Activated CD8-positive, alpha-beta memory T cell treated with anti-CD3 and anti-CD28 coated beads, Interleukin-2, amount 50 U/mL, for 24 hours (primary cell): ENCODE results near the gene NOX3.
"Not testable (repeated sequence)": the region's sequence is repeated elsewhere in the genome, so short reads cannot be mapped to it uniquely, and the experiment has no call there.

ENCODE experiments used
- DNase-seq: peaks from one replicate; pipeline ENCODE4 v3.0.0-alpha.2; 2020; ENCODE audit errors: extremely low read depth

NOX3 gene, protein sequence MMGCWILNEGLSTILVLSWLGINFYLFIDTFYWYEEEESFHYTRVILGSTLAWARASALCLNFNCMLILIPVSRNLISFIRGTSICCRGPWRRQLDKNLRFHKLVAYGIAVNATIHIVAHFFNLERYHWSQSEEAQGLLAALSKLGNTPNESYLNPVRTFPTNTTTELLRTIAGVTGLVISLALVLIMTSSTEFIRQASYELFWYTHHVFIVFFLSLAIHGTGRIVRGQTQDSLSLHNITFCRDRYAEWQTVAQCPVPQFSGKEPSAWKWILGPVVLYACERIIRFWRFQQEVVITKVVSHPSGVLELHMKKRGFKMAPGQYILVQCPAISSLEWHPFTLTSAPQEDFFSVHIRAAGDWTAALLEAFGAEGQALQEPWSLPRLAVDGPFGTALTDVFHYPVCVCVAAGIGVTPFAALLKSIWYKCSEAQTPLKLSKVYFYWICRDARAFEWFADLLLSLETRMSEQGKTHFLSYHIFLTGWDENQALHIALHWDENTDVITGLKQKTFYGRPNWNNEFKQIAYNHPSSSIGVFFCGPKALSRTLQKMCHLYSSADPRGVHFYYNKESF

DNA sequence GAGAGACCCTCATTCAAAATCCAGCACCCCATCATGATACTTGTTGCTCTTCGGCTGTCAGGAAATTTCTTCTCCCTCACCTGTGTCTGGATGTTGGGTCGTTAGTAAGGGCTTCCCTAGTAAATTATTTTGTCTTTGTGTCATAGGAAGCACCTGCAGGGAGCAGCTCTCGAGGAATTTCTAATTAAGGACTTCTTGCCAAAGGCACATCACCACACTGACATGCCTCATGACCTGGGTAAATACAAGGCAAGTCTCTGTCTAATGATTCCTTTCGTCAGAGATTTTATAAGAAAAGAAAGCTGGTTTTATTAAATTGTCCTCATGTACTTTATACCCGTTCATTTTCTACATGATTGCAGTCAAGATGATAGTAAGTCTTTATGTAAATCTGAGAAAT is at the start of gene NOX3:
NOX3 (minus strand) TSS at position 74 of the 400 bp plus-strand sequence; CDS start at position 35, 39 bp downstream.
- DNase-seq, result no peak

DNA sequence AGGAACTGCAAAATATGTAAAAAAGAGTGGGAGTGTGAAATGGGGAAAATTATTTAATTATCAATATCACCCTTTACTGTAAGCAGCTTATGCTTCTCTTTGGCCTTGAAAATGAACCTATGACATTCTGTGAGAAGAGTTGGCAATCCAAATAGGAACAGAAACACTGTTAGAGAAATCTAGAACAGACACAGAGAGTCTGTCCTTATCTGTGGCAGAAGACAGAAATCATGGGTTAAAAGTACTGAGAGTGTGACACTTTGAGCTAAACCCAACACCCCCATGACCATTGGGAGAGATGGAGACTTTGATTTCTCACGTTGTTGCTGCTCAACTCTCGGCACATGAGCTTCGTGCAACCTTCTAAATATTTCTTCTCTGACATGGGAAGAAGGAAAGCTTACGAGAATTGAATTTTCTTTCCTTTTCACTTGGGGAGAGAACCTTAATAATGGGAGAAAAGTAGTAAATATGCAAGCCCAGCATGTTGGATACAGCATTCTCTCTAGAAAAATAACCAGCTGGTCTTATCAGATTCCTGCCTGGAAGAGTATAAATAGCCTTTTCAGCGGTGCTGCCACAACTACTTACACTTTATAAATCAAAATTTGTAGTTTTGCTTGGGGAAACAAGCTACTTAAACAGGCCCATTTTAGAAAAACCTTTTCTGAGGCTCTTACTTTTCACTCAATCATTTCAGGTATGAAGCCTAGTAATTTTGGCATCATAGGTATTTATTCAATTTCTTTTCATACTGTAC is 49.4 kb upstream of the NOX3 start:
- DNase-seq, result no peak

DNA sequence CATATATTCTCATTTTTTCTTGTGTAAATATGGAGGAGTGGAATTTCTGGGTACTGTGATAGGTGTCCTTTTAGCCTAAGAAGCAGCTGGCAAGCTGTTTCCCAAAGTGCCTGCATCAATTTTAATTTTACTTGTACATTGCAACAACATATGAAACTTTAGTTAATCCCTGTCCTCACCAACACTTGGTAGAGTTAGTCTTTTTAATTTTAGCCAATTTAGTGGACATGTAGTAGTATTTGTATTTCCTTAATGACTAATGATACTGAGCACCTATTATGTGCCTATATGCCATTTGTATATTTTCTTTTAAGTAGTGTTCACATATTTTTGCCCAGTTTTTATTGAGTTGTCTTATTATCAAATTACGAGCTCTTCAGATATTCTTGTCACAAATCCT is 46.8 kb upstream of the NOX3 start:
- DNase-seq, result no peak

DNA sequence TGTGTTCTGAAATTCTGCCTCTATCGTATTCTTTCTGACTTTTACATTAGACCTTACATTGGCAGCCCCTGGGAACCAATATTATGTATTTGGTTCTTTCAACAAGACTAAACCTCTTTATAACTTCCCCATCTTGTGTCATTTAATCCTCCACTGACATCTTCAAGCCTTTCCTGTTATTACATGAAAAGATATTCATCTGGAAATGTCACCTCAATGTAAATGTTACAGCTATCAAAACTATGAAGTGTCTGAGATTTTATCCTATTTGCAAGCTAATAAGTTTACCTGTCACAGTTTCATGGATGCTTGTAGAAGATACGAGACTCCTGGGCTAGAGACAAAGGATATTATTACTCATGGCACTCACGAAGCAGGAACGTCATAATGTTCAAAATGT is 43.9 kb upstream of the NOX3 start:
- DNase-seq, result no peak

DNA sequence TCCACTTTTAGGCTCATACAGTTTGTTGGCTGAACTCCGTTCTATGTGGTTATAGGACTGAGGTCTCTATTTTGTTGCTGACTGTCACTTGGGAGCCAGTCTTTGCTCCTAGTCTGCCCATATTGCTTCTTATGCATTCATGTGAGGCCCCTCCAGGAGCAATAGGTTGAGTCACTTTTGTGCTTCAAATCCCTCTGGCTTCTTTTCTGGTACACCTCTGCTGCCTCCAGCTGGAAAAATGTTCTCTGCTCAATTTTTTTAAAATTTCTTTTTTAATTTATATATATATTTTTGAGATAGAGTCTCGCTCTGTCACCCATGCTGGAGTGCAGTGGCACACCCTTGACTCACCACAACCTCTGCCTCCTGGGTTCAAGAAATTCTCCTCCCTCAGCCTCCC is 42.7 kb upstream of the NOX3 start:
- no peak for DNase-seq

DNA sequence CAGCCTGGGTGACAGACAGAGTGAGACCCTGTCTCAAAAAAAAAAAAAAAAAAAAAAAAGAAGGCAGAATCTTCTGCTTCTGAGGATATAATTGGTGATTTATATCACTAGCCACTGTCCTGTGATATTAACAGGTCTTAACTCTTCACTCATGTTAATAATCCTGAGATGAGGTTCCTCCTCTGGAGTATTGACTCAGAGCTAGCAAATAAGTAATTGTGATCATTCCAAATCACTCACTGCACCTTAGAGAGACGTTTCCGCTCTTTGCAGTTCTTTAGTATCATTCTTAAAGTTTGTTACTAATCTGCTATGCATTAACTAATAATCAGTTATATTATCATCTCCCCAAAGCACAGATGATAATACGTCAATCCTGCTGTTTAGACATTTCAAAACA is 41.6 kb upstream of the NOX3 start:
- DNase-seq, result no peak

DNA sequence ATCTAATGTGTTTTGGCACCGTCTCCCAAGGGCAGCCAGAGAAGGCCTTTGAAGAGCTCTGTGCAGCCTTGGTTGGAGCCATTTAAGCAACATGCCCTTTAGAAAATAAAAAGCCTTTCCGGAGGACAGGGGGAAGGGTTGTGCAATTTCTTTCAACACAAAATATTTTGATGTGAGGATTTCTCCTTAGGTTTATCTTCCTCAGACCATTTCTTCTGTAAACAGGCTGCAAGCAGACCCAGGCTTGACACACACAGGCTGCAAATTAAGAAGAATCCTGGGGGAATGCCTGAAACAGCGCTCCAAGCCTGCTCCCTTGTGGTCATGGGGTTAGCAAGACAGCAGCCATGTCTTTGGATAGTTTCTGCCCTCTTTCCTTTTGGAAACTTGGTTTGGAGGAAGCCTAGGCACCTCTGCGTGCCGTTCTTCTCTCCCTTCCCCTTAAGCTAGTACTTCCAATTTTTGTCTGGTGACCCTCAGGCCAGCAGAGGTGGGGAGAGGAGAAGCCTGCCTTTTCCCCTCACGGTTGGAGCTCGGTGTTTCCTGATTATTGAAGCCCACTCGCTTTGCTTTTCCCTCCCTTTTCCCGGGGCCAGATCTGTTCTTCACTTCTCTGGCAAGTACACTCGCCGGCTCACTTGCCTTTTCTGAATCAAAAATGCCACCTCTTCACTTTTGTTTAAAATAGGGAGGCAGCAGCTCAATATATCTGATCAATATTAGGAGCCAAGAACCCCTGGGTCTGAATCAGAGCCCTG is 39.6 kb upstream of the NOX3 start:
- DNase-seq, result no peak

DNA sequence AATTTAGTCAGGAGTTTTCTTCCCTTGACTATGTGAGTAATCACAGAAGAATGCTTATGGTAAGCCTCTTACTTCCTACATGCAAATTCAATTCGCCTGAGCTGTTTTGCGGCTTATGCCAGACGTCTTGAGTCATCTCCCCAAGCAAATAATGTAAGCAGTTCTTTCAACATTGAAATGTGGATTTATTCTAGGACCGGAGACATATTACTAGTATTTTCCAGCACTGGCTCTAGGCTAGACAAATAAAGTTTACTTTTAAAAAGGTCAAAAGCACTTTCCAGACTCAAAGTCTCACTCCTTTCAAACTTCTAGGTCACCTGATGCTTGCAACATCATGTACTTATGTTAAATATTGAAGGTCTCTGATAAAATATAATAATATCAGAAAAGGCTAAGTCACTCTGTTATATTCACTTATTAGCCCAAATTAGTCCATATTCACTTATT is 38.1 kb upstream of the NOX3 start:
- no peak for DNase-seq

DNA sequence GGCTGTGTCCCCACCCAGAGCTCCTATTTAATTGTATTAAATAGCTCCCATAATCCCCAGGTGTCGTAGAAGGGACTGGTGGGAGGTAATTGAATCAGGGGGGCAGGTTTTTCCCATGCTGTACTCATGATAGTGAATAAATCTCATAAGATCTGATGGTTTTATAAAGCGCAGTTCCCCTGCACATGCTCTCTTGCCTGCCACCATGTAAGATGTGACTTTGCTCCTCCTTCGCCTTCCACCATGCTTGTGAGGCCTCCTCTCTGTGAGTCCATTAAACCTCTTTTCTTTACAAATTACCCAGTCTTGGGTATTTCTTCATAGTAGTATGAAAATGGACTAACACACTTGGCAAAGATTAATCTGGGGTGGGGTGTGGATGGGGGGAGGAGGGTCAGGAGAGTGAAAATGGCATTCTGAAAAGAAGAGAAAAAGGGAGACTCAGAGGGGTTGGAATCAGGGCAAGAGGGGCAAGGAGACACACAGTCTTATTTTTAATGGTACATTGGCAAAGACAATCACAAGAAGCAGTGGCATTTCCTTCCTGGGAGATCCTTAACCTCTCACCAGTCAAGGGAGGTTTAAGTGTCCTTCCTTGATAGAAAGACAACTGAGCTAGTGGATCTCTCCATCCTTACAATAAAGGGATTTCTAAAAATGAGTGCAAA is 37.5 kb upstream of the NOX3 start:
- no peak for DNase-seq

DNA sequence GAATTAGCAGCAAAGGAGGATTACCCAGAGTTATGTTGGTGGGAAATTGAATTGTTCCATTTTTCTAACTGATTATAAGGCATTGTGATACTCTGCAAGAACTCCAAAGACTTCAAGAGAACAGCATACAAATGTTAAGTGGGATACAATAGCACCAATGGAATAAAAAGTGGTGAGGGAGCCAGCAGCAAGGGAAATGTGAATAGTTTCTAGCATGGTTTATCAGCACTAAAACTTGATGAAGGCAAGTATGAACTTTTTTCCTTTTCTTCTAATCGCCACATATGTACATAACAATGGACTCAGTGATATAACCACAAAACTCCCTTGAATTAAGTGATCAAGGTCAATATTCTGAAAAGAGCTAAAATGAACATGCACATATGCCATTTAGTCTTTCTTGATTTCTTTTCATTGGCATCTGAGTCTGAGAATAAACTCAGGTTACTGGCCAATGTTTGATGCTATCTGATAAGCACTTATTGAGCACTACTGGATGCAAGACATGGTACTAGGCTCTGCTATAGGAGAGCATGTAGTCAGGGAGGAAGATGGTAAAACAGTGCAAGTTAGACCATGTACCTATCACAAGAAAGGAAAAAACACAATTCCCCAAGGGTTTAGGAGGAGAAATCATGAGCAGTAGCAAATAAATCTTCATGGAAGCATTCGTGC is 36.6 kb upstream of the NOX3 start:
- no peak for DNase-seq

DNA sequence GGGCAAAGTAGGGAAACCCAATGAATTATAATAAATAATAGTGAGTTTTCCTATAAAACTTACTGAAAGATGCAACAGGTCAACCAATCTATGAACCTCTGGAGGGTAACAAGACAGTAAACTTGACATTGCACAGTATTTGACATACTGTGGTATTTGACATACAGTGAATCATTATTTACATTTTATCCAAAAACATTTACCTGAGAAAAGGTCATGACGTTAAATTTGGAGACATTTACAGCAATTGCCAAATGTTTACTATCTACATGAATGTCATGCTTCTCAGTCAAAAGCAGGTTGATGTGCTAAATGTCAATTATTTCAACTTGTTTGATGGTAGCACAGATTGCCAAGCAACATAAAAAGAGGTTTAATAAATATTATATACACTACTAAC is 35.8 kb upstream of the NOX3 start:
- no peak for DNase-seq

DNA sequence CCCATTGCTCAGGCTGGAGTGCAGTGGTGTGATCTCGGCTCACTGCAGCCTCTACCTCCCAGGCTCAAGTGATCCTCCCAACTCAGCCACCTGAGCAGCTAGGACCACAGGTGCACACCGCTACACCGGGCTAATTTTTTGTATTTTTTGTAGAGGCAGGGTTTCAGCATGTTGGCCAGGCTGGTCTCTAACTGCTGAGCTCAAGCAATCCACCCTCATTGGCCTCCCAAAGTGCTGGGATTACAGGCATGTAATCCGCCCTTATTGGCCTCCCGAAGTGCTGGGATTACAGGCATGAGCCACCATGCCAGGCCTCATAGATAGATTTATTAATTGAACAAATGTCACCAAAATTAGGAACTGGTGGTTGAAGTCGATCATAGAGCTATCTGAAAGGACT is 32.6 kb upstream of the NOX3 start:
- DNase-seq, result not testable (repeated sequence)

DNA sequence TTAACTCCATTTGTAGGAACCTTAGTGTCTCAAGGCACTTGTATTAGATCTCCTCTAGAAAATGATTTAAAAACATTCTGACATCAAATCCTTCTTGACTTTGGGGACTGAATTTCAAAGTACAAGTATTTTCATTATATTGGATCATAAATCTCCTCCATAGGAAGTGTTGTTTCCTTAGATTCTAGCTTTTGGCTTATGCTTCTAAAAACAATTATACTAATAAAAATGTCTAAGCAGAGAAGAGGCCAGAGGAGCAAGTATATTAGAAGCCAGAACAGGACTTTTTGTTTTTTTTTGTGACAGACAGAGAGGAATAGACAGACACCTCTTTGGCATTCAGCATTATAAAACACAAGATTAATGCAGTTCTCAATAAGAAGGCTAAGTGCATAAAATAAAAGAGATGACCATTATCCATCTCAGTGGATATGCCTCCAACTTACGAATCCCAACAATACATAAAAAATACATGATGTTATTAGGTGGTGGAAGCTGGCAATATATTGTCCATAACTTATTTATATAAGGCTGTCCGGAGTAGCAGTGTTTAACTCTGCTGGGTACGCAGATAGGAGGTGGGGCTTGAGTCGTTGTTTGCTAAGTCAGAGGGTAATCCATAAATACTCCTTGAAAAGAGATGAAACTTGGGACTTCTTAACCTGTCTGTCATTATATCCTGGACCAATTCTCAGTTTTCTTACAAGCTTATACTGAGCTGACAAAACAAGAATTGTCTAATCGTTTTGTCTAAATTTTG is 31.9 kb upstream of the NOX3 start:
- DNase-seq, result no peak

DNA sequence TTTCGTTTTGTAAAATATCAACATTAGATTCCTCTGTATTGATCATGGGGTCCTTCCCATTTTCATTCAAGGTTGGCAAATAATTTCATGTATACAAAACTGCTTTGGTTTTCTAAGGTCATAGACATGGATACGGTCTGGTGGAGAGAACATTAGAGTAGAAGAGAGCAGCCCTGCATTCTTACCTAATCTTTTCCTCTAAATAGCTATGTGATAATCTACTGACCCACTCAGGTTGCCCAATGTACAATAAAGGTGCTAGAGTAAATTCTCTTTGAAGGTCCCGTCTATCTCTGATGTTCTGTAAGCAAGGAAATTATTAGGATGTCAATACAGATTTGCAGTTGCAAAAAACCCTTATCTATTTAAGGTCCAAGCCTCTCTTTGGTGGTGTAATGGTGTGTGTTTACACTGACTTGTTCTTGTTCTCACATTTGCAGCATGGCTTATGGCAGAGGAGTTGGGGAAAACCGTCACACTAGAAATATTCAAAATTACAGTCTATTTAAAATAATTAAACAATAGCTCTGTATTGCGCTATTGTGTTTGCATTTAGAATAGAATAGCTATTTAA is 31.2 kb upstream of the NOX3 start:
- DNase-seq, result no peak

DNA sequence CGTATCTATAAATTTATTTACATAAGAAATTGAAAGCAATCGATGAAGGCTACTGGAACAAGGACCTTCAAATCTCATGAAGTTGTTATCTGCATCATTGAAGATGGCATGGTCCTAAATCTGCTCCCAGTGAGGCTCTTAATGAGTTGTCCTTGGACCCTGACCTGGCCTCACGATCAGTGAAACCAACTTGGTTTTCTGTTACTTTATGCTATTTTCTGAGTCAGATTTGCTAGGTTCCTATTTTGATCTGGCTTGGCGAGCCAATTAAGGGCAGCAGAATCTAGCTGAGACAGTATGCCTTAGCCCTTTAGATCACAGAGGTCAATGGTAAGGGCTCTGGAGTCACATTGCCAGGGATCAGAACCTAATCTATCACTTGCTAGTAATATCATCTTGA is 30.1 kb upstream of the NOX3 start:
- DNase-seq, result no peak

DNA sequence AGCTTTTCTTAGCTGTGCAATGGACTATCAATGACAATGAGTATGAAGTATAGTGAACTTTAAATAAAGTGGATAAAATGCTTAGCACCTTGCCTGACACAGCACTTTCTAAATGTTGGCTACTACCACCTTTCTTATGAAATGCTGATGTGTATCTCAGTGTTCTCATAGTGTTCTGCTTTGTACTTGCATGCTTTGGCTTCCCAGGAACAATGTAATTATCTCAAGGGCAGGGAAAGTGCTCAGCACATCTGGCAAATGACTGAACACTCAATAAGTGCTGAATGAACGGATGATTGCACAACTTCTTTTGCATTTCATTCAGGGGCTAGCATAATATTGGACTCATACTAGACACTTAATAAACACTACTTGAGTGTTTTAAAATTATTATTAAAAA is 28.2 kb upstream of the NOX3 start:
- no peak for DNase-seq

DNA sequence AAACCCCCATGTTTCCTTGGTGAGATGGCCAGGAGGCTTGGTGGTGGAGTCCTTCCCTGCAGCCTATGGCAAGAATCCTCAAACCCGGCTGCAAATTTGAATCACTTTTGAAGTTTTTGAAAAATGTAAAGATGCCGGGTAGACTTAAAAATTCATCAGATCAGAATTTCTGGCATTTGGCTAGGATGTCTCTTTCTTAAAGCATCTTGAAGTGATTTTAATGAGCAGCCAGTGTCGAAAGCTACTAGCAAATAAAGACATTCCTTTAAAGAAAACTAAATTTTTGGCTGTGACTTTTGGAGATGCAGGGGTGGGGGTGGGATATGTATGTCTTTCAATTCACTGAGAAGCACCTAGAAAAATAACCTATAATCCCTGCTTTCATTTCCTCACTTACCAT is 25.6 kb upstream of the NOX3 start:
- no peak for DNase-seq

DNA sequence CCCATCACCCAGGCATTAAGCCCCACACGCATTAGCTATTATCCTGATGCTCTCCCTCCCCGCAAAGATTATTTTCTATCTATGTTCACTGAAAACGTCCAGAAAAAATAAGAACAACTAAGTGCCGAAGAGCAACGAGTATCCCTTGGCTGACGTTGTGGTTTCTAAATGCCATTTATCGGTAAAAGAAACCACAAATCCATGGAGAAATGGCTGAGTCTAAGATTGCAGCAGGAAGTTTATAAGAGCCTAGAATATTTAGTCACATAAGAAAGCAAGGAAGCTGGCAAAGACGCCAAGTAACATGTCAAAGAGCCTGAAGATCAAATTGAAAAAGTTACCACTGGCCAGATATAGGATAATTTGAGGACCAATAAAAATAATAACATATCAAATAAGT is 18.1 kb upstream of the NOX3 start:
- DNase-seq, result no peak

DNA sequence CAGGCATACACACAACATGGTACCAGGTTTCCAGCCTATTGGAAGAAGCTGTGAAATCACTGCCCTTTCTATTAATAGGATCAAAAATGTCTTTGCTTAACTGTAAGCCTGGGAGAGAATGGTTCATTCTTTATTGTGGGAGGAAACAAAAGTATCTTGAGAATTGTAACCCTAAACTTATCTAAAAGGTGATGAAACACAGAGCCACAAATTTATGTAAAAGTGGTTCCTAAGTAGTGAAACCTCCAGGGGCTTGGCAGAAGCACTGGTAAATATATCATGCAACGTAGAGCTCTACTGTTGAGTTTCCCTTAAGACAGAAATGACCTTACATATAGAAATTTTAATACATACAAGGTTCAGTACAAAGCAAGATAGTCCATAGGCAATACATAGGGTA is 17.2 kb upstream of the NOX3 start:
- no peak for DNase-seq
